ENCODE data around the gene ALLC. TPM values are rescaled to one million over a fixed set of nuclear protein-coding genes. Genes with fewer than 3 reads are reported as not detected.
"Not testable (repeated sequence)": the region's sequence is repeated elsewhere in the genome, so short reads cannot be mapped to it uniquely, and the experiment has no call there.

Gene ALLC
- total and polyA plus RNA-seq, 2 experiments from 2014 or later, result not detected

- not testable (repeated sequence) for H3K4me3 Mint-ChIP-seq; H3K9me2 ChIP-seq (ENCODE audit: insufficient read depth); H2AFZ ChIP-seq; H3K27ac ChIP-seq (ENCODE audit: low read depth); ATAC-seq; H3K4me3 ChIP-seq; H4K20me1 ChIP-seq (replicated peaks; ENCODE audit: insufficient read depth); H3K36me3 Mint-ChIP-seq (ENCODE audit: low read depth); H3K36me3 ChIP-seq (ENCODE audit: insufficient read depth); H3K9me3 Mint-ChIP-seq; H3F3A ChIP-seq (replicated peaks; ENCODE audit: low read depth); H3K27me3 Mint-ChIP-seq (ENCODE audit: insufficient read depth, low read depth, poor library complexity); H3K27me3 ChIP-seq (ENCODE audit: insufficient read depth); H3K4me2 ChIP-seq; H3K4me1 ChIP-seq (ENCODE audit: insufficient read depth); H3K27ac Mint-ChIP-seq; DNase-seq (ENCODE audit: low spot score); H3K79me2 ChIP-seq (replicated peaks; ENCODE audit: insufficient read depth)
- H3K4me1 Mint-ChIP-seq, result peaks cover 18% of the 10 kb centered on the region
These were observed 2.6 kb downstream of the ALLC start for GRCh38 chr2:3660640-3661039.

- Histone ChIP-seq H3K36me3 (ENCODE audit: insufficient read depth) (no peaks in the 10 kb centered on the region), H3K79me2 (replicated peaks; ENCODE audit: insufficient read depth) (no peaks in the 10 kb centered on the region), H2AFZ (no peak overlapping the region), H3K9me2 (ENCODE audit: insufficient read depth) (no peaks in the 10 kb centered on the region), H3F3A (replicated peaks; ENCODE audit: low read depth) (no peaks in the 10 kb centered on the region), H3K27ac (ENCODE audit: low read depth) (no peak overlapping the region), H3K4me2 (no peak overlapping the region), H3K4me3 (no peak overlapping the region), H4K20me1 (replicated peaks; ENCODE audit: insufficient read depth) (no peaks in the 10 kb centered on the region), H3K4me1 (ENCODE audit: insufficient read depth) (0 out of 2 replicates have a peak, but pooled peaks cover 4% of the 10 kb centered on the region), H3K27me3 (ENCODE audit: insufficient read depth) (no peaks in the 10 kb centered on the region)
- Mint-ChIP-seq H3K36me3 (ENCODE audit: low read depth) (no peaks in the 10 kb centered on the region), H3K27me3 (ENCODE audit: insufficient read depth, low read depth, poor library complexity) (no peaks in the 10 kb centered on the region), H3K9me3 (no peaks in the 10 kb centered on the region; the same call in 2 of the 3 replicates), H3K4me3 (no peak overlapping the region), H3K27ac (no peak overlapping the region), H3K4me1 (peaks cover 18% of the 10 kb centered on the region)
- TF ChIP-seq EZH2phosphoT487 (IDR thresholded peaks at IDR 0.05; ENCODE audit: unreplicated experiment) (no peak), JUNB (IDR thresholded peaks at IDR 0.05; ENCODE audit: unreplicated experiment) (no peak), ZNF462 (CRISPR knock-in tag; IDR thresholded peaks at IDR 0.05) (no peak), CTCF (conservative IDR thresholded peaks at IDR 0.05; ENCODE audit: low read depth in 2 of 2) (no peak), STAT1 (IDR thresholded peaks at IDR 0.05; ENCODE audit: unreplicated experiment) (no peak), NANOG (IDR thresholded peaks at IDR 0.05; ENCODE audit: borderline replicate concordance) (no peak), POLR2AphosphoS5 (IDR thresholded peaks at IDR 0.05; ENCODE audit: low read depth) (no peak), ETS1 (IDR thresholded peaks at IDR 0.05) (no peak)
- ATAC-seq, result no peak
- DNase-seq (ENCODE audit: low spot score), result no peak
These were observed 3.2 kb downstream of the ALLC start for GRCh38 chr2:3661149-3661660.

Data from GM23338 (cell line).